Body of pancreas (tissue), 4 donors: ENCODE results near the gene RNF181. TPM values are rescaled to one million over a fixed set of nuclear protein-coding genes. Genes with fewer than 3 reads are reported as not detected.

Experiments used
- ATAC-seq: fragments of 150-250 bp; one replicate; pipeline ENCODE4 v1.9.1; 2016
- DNase-seq, 4 donors: peaks; one replicate each; pipeline ENCODE4 v3.0.0-alpha.2; 2019
- H3K27ac ChIP-seq, 4 donors: fragments of 200-600 bp; sonication (generic); 1 replicate in 3 of 4; 2 replicates in 1 of 4; pipeline versions ENCODE4 v1.5.1 to v1.6.1; 2016 to 2019; ENCODE audit warnings: mild to moderate bottlenecking in 1 of 4, mixed read lengths in 1 of 4, moderate library complexity in 1 of 4
- H3K27me3 ChIP-seq, 2 donors: fragments of 200-600 bp; sonication (generic); one replicate each; pipeline ENCODE4 v1.6.0; 2016; ENCODE audit warnings: mild to moderate bottlenecking in 1 of 2
- H3K36me3 ChIP-seq, 2 donors: fragments of 200-600 bp; sonication (generic); replicated peaks in 1 of 2; 2 replicates each; pipeline ENCODE4 v1.5.1; 2016; ENCODE audit warnings: low read depth in 2 of 2; ENCODE audit not compliant: insufficient read depth in 1 of 2
- H3K4me1 ChIP-seq: fragments of 200-600 bp; sonication (generic); one replicate; pipeline ENCODE4 v1.6.0; 2016
- H3K4me3 ChIP-seq, 2 donors: fragments of 200-600 bp; sonication (generic); 1 replicate in 1 of 2; 2 replicates in 1 of 2; pipeline ENCODE4 v1.5.1; 2016 to 2019
- H3K9me3 ChIP-seq, 3 donors: fragments of 200-600 bp; sonication (generic); 1 replicate in 2 of 3; 2 replicates in 1 of 3; pipeline ENCODE4 v1.5.1; 2016
- POLR2A ChIP-seq, 3 donors: fragments of 450-650 bp; IDR thresholded peaks; one replicate each; pipeline ENCODE4 v1.6.1; 2016; ENCODE audit warnings: antibody characterized with exemption in 3 of 3, mild to moderate bottlenecking in 2 of 3
- WGBS, 2 donors: methylation state at CpG; one replicate each; pipeline ENCODE4 v1.1.5; 2017; 5-methylcytosine and 5-hydroxymethylcytosine counted together
- intact Hi-C: fragments of 100-400 bp; cut with DNase I; formaldehyde crosslinking; loops from one replicate; pipeline ENCODE4 v1.15.1; 2023
- total RNA-seq, 2 donors: library from RNA; depleted of rRNA; stranded (reverse); fragments of >200 nt; gene quantifications; one replicate each; pipeline ENCODE4 v1.1.0, GENCODE V29; 2016
- TF ChIP-seq, protein P1 (sequence below), 7 experiments: fragments of 450-650 bp in 4 of 7; fragments of 200-600 bp in 3 of 7; sonication (generic) in 3 of 7; IDR thresholded peaks; one replicate each; pipeline ENCODE4 v1.5.1; 2016 to 2019; ENCODE audit warnings: antibody characterized with exemption in 7 of 7

RNF181 gene
- total RNA-seq, 2 donors from 2014 or later, result 54.4 to 89.5 TPM

DNA sequence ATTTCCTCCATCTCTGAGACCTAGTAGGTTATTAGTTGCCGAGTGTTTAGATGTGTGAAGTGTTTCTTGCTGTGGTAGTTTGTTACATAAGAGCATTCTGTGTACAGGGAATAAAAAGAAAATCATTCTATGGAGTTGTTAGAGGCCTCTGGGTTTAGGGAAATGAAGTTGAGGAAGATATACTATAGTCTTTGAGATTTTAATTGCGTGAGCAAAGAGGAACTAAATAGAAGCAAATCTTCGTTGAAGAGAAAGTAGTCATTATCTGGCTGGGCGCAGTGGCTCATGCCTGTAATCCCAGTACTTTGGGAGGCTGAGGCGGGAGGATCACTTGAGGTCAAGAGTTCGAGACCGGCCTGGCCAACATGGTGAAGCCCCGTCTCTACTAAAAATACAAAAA is 39.5 kb downstream of the RNF181 start:
- Histone ChIP-seq H3K9me3 (no peaks in the 10 kb centered on the region), H3K4me3 (no peak overlapping the region), H3K27me3 (no peaks in the 10 kb centered on the region), H3K36me3 (peaks cover 9 to 48% of the 10 kb centered on the region in 2 donors), H3K4me1 (no peaks in the 10 kb centered on the region), H3K27ac (no peak overlapping the region)
- no peak for DNase-seq
- TF ChIP-seq, protein P1, sequence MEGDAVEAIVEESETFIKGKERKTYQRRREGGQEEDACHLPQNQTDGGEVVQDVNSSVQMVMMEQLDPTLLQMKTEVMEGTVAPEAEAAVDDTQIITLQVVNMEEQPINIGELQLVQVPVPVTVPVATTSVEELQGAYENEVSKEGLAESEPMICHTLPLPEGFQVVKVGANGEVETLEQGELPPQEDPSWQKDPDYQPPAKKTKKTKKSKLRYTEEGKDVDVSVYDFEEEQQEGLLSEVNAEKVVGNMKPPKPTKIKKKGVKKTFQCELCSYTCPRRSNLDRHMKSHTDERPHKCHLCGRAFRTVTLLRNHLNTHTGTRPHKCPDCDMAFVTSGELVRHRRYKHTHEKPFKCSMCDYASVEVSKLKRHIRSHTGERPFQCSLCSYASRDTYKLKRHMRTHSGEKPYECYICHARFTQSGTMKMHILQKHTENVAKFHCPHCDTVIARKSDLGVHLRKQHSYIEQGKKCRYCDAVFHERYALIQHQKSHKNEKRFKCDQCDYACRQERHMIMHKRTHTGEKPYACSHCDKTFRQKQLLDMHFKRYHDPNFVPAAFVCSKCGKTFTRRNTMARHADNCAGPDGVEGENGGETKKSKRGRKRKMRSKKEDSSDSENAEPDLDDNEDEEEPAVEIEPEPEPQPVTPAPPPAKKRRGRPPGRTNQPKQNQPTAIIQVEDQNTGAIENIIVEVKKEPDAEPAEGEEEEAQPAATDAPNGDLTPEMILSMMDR (IDR thresholded peaks at IDR 0.05), result no peak
- no peak for TF ChIP-seq POLR2A (IDR thresholded peaks at IDR 0.05)
- intact Hi-C loops, result no loop called here
- no peak for ATAC-seq
- WGBS, 2 donors, result 82 to 92% methylated on average over 8 of the region's 8 CpGs

DNA sequence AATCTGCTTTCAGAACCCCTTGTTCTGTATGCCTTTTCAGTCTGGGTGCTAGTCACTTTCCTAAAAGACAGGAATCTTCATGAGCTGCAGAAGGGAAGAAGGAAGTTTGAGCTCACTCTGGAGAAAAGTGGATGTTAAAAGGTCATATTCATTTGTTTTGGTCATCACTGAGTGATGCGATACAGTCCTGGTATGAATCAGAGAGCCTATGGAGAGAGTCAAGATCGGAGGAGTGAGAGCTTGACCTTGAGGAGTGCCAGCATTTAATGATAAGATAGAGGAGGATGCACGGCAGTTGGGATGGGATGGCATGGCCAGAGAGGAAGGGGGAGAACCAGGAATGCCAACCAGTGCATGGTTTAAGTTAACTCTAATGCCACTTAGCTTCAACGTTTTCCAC is 40.1 kb downstream of the RNF181 start:
- Histone ChIP-seq H3K4me3 (no peak overlapping the region), H3K27ac (no peak overlapping the region), H3K4me1 (no peaks in the 10 kb centered on the region), H3K27me3 (no peaks in the 10 kb centered on the region), H3K36me3 (peaks cover 9 to 48% of the 10 kb centered on the region in 2 donors), H3K9me3 (no peaks in the 10 kb centered on the region)
- intact Hi-C loops, result no loop called here
- ATAC-seq (no peak), DNase-seq (no peak)
- TF ChIP-seq POLR2A (IDR thresholded peaks at IDR 0.05), result no peak
- TF ChIP-seq, protein P1 (IDR thresholded peaks at IDR 0.05), result no peak
- WGBS, 2 donors, result 45 to 47% methylated on average over 4 of the region's 4 CpGs

DNA sequence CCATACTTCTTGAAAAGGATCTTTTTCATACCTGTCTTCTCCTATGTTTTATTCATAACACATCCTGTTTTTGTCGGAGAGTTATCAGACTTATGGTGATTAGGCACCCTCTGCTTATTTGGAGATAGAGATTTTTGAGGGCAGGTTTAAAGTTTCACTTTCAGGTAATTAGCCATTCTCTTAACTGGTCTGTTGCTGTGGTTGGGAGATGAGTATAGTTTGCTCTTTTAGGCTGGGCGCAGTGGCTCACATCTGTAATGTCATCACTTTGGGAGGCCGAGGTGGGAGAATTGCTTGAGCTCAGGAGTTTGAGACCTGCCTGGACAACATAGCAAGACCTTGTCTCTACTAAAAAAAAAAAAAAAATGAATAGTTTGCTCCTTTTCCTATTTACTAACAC is 47.2 kb downstream of the RNF181 start:
- 66 to 69% methylated on average over 3 of the region's 3 CpGs for WGBS, 2 donors
- ATAC-seq (no peak), DNase-seq (no peak)
- H3K27ac ChIP-seq, result no peak overlapping the region
- peaks cover 4 to 64% of the 10 kb centered on the region in 2 donors for H3K36me3 ChIP-seq
- TF ChIP-seq POLR2A (IDR thresholded peaks at IDR 0.05), result no peak
- TF ChIP-seq, protein P1 (IDR thresholded peaks at IDR 0.05), result no peak
- no peak overlapping the region for H3K4me3 ChIP-seq
- H3K27me3 ChIP-seq, result no peaks in the 10 kb centered on the region
- intact Hi-C loops, result no loop called here
- no peaks in the 10 kb centered on the region for H3K9me3 ChIP-seq
- no peaks in the 10 kb centered on the region for H3K4me1 ChIP-seq

DNA sequence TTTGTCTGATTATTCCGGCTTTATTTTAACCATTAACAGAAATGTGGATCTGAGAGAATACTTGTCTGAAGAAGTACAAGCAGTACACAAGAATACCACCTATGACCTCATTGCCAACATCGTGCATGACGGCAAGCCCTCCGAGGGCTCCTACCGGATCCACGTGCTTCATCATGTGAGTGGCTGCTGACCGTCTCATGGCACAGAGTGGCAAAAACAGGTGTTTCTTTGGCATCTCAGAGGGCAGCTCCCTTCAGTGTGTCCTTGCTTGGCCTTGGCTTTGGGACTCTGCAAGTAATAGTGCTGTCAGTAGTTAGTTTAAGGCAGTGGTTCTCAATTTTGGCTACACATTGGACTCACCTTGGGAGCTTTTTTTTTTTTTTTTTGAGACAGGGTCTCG is 49.4 kb downstream of the RNF181 start:
- no peak for TF ChIP-seq POLR2A (IDR thresholded peaks at IDR 0.05)
- TF ChIP-seq, protein P1 (IDR thresholded peaks at IDR 0.05), result no peak
- intact Hi-C loops, result no loop called here
- 91 to 95% methylated on average over 8 of the region's 8 CpGs for WGBS, 2 donors
- Histone ChIP-seq H3K27me3 (no peaks in the 10 kb centered on the region), H3K4me1 (no peaks in the 10 kb centered on the region), H3K4me3 (no peak overlapping the region), H3K9me3 (no peaks in the 10 kb centered on the region), H3K27ac (no peak overlapping the region), H3K36me3 (peaks cover 19 to 71% of the 10 kb centered on the region in 2 donors)
- no peak for ATAC-seq
- DNase-seq, result no peak

DNA sequence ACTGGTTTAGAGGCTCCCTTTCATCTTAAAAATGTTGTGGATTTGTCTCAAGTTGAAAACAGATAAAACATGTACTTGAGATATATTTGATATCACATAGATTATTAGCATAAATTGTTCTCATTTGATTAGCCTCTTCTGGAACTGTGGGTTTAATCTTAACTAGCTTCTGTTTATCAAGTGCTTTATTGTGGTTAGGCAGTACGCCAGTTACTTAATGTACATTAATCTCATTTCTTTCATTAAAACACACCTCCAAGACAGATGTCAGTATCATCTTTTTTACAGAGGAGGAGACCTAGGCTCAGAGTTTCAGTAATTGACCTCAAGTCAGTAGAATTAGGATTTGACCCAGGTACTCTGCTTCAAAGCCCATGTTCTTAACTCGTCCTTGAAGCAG is 50.6 kb downstream of the RNF181 start:
- intact Hi-C loops, result no loop called here
- Histone ChIP-seq H3K36me3 (peaks cover 19 to 65% of the 10 kb centered on the region in 2 donors), H3K4me1 (peaks cover 8% of the 10 kb centered on the region), H3K27me3 (no peaks in the 10 kb centered on the region), H3K4me3 (no peak overlapping the region), H3K9me3 (no peaks in the 10 kb centered on the region), H3K27ac (no peak overlapping the region)
- ATAC-seq, result no peak
- 86 to 93% methylated on average over 2 of the region's 2 CpGs for WGBS, 2 donors
- TF ChIP-seq, protein P1 (IDR thresholded peaks at IDR 0.05), result no peak
- TF ChIP-seq POLR2A (IDR thresholded peaks at IDR 0.05), result no peak
- no peak for DNase-seq
